Neural cell (in vitro differentiated cells): Measurements from ENCODE around the gene CDHR2. TPM values are rescaled to one million over a fixed set of nuclear protein-coding genes. Genes with fewer than 3 reads are reported as not detected.

Experiments
- H2AFZ ChIP-seq: fragments of 200-600, 300-800 bp; sonication (generic), shearing (Covaris generic); 2 replicates; pipeline ENCODE4 v1.6.0; 2014; ENCODE audit warnings: low read depth, mild to moderate bottlenecking, antibody characterized with exemption, low read length, moderate library complexity
- H3F3A ChIP-seq: fragments of 200-600 bp; shearing (Covaris generic); 2 replicates; pipeline ENCODE4 v1.6.1; 2016; ENCODE audit warnings: mild to moderate bottlenecking, moderate library complexity, mixed read lengths, antibody characterized with exemption, low read length; ENCODE audit not compliant: insufficient read depth, poor library complexity, severe bottlenecking
- H3K27ac ChIP-seq: fragments of 200-600, 300-800 bp; sonication (generic), shearing (Covaris generic); 2 replicates; pipeline ENCODE4 v1.5.1; 2014; ENCODE audit warnings: mild to moderate bottlenecking, low read length, moderate library complexity
- H3K27me3 ChIP-seq: fragments of 300-800, 200-600 bp; sonication (generic), shearing (Covaris generic); 2 replicates; pipeline ENCODE4 v1.6.0; 2014; ENCODE audit warnings: mild to moderate bottlenecking, low read depth, low read length, moderate library complexity; ENCODE audit not compliant: insufficient read depth
- H3K36me3 ChIP-seq: fragments of 300-800, 200-600 bp; sonication (generic), shearing (Covaris generic); 2 replicates; pipeline ENCODE4 v1.5.1; 2014; ENCODE audit warnings: mild to moderate bottlenecking, antibody characterized with exemption, low read length, moderate library complexity; ENCODE audit not compliant: insufficient read depth
- H3K4me2 ChIP-seq: fragments of 300-800, 200-600 bp; sonication (generic), shearing (Covaris generic); 2 replicates; pipeline ENCODE4 v1.6.0; 2014; ENCODE audit warnings: mild to moderate bottlenecking, low read length
- H3K4me3 ChIP-seq: fragments of 300-800, 200-600 bp; sonication (generic), shearing (Covaris generic); 2 replicates; pipeline ENCODE4 v1.5.1; 2014; ENCODE audit warnings: mild to moderate bottlenecking, low read length, moderate library complexity
- H3K79me2 ChIP-seq: fragments of 200-600 bp; shearing (Covaris generic); replicated peaks from 2 replicates; pipeline ENCODE4 v1.6.0; 2014; ENCODE audit warnings: mild to moderate bottlenecking, low read length, moderate library complexity; ENCODE audit not compliant: insufficient read depth
- H3K9ac ChIP-seq: fragments of 300-800, 200-600 bp; sonication (generic), shearing (Covaris generic); 2 replicates; pipeline ENCODE4 v1.6.1; 2016; ENCODE audit warnings: mild to moderate bottlenecking, low read length, mixed read lengths
- H3K9me2 ChIP-seq: fragments of 200-600 bp; shearing (Covaris generic); 2 replicates; pipeline ENCODE4 v1.6.1; 2016; ENCODE audit warnings: mild to moderate bottlenecking, low read length, mixed read lengths; ENCODE audit not compliant: insufficient read depth
- H3K9me3 ChIP-seq: fragments of 200-600, 300-800 bp; sonication (generic), shearing (Covaris generic); 2 replicates; pipeline ENCODE4 v1.6.1; 2016; ENCODE audit warnings: mild to moderate bottlenecking, mixed run types, low read length, moderate library complexity, mixed read lengths
- H4K20me1 ChIP-seq: fragments of 200-600 bp; shearing (Covaris generic); 2 replicates; pipeline ENCODE4 v1.6.1; 2016; ENCODE audit warnings: mild to moderate bottlenecking, mixed run types; ENCODE audit not compliant: insufficient read depth
- CTCF ChIP-seq: fragments of 450-650 bp; IDR thresholded peaks from 2 replicates; pipeline ENCODE4 v1.5.1; 2014; ENCODE audit warnings: antibody characterized with exemption, mild to moderate bottlenecking, moderate library complexity; ENCODE audit not compliant: poor library complexity, severe bottlenecking
- EP300 ChIP-seq: fragments of 450-650 bp; conservative IDR thresholded peaks from 2 replicates; pipeline ENCODE4 v1.6.1; 2014; ENCODE audit warnings: antibody characterized with exemption, mild to moderate bottlenecking, moderate library complexity; ENCODE audit not compliant: poor library complexity, severe bottlenecking
- EZH2 ChIP-seq: fragments of 200-600, 300-800 bp; shearing (Covaris generic), sonication (generic); IDR thresholded peaks from 2 replicates; pipeline ENCODE4 v1.6.1; 2014; ENCODE audit warnings: antibody characterized with exemption, low read length, borderline replicate concordance, mild to moderate bottlenecking; ENCODE audit not compliant: insufficient read depth, poor library complexity, severe bottlenecking
- MXI1 ChIP-seq: fragments of 450-650 bp; conservative IDR thresholded peaks from 2 replicates; pipeline ENCODE4 v1.6.1; 2014; ENCODE audit warnings: antibody characterized with exemption, mild to moderate bottlenecking; ENCODE audit not compliant: poor library complexity, severe bottlenecking
- POLR2AphosphoS5 ChIP-seq: IDR thresholded peaks from 2 replicates; pipeline ENCODE4 v1.6.1; 2012
- RAD21 ChIP-seq: fragments of 450-650 bp; conservative IDR thresholded peaks from 2 replicates; pipeline ENCODE4 v1.6.1; 2014; ENCODE audit warnings: antibody characterized with exemption, mild to moderate bottlenecking, moderate library complexity
- REST ChIP-seq: IDR thresholded peaks from 2 replicates; pipeline ENCODE4 v1.6.1; 2012; ENCODE audit warnings: borderline replicate concordance
- SMC3 ChIP-seq: fragments of 450-650 bp; conservative IDR thresholded peaks from 2 replicates; pipeline ENCODE4 v1.6.1; 2014; ENCODE audit warnings: antibody characterized with exemption, mild to moderate bottlenecking, moderate library complexity; ENCODE audit not compliant: poor library complexity
- TAF1 ChIP-seq: IDR thresholded peaks from 2 replicates; pipeline ENCODE4 v1.6.1; 2012; ENCODE audit warnings: low read depth
- polyA plus RNA-seq: library from polyadenylated mRNA; depleted of rRNA; stranded (reverse); fragments of >200 nt; gene quantifications from 2 replicates; pipeline ENCODE4 v1.2.3, GENCODE V29; 2014

The CDHR2 gene
- polyA plus RNA-seq, 1 donor from 2014 or later: 1.0 TPM

- H3K9me3 ChIP-seq: no peaks in the 10 kb centered on the region
- no peaks in the 10 kb centered on the region for H3F3A ChIP-seq
- peaks cover 40% of the 10 kb centered on the region for H3K27me3 ChIP-seq
- H3K9ac ChIP-seq: no peak overlapping the region
- H2AFZ ChIP-seq: no peak overlapping the region
- H3K4me3 ChIP-seq: peak overlapping the region; percentile 54
- TF ChIP-seq EZH2 (no peak), CTCF (peak; percentile 72), POLR2AphosphoS5 (no peak), RAD21 (peak; percentile 76), MXI1 (no peak), TAF1 (no peak), SMC3 (peak; percentile 65), EP300 (no peak), REST (no peak)
- no peak overlapping the region for H3K27ac ChIP-seq
- H4K20me1 ChIP-seq: no peaks in the 10 kb centered on the region
- no peaks in the 10 kb centered on the region for H3K79me2 ChIP-seq
- no peak overlapping the region for H3K4me2 ChIP-seq
- no peaks in the 10 kb centered on the region for H3K9me2 ChIP-seq
- no peaks in the 10 kb centered on the region for H3K36me3 ChIP-seq
These were observed 70.0 kb downstream of the CDHR2 start for GRCh38 chr5:176619203-176619568.

GRCh38 chr5:176619569-176620332 lies 70.6 kb downstream of the CDHR2 start:
- TF ChIP-seq TAF1 (no peak), SMC3 (peak; percentile 7), POLR2AphosphoS5 (no peak), MXI1 (peak; percentile 28), CTCF (peak; percentile 41), EP300 (no peak), RAD21 (no peak), REST (no peak), EZH2 (no peak)
- H3K79me2 ChIP-seq: no peaks in the 10 kb centered on the region
- H3K9me3 ChIP-seq: no peaks in the 10 kb centered on the region
- peak overlapping the region; percentile 54 for H3K4me3 ChIP-seq
- no peak overlapping the region for H3K27ac ChIP-seq
- H3K4me2 ChIP-seq: no peak overlapping the region
- no peaks in the 10 kb centered on the region for H3F3A ChIP-seq
- no peaks in the 10 kb centered on the region for H3K9me2 ChIP-seq
- H3K9ac ChIP-seq: no peak overlapping the region
- H4K20me1 ChIP-seq: no peaks in the 10 kb centered on the region
- H2AFZ ChIP-seq: no peak overlapping the region
- H3K27me3 ChIP-seq: peaks cover 40% of the 10 kb centered on the region
- H3K36me3 ChIP-seq: no peaks in the 10 kb centered on the region
